NCI-H345 treated with DMSO at 0.1 percent for 48 hours (cell line): ENCODE measurements around the gene AMTN.

Experiments used
- DNase-seq: peaks from one replicate; lab custom pipeline; 2025; ENCODE audit not compliant: unreplicated experiment; lab: John Stamatoyannopoulos, UW

AMTN gene

GRCh38 chr4:70559211-70559830, 41.0 kb downstream of the AMTN start:
- peak; percentile 3 for DNase-seq

- DNase-seq, result no peak
These were observed 41.6 kb downstream of the AMTN start for GRCh38 chr4:70559924-70560323.

GRCh38 chr4:70564033-70564432, 45.7 kb downstream of the AMTN start:
- DNase-seq, result no peak

GRCh38 chr4:70570796-70571195, 52.4 kb downstream of the AMTN start:
- DNase-seq, result no peak

- no peak for DNase-seq
These were observed 53.4 kb downstream of the AMTN start for GRCh38 chr4:70571772-70572171.

- DNase-seq, result no peak
These were observed 57.6 kb downstream of the AMTN start for GRCh38 chr4:70575964-70576363.

- DNase-seq, result no peak
These were observed 59.0 kb downstream of the AMTN start for GRCh38 chr4:70577220-70577927.

- no peak for DNase-seq
These were observed 63.6 kb downstream of the AMTN start for GRCh38 chr4:70581980-70582379.
